Kidney capillary endothelial cell (primary cell): Measurements from ENCODE around the gene ADM2.
A peak's percentile ranks its signal among the peaks of the same experiment; 100 is the strongest.

Experiments
- DNase-seq: peaks from one replicate; pipeline ENCODE4 v3.0.0-alpha.2; 2018; ENCODE audit warnings: low spot score

Gene ADM2

GRCh38 chr22:50485221-50486131 is 4.1 kb downstream of the ADM2 start:
- no peak for DNase-seq

GRCh38 chr22:50486561-50487289 is 5.4 kb downstream of the ADM2 start, which contains the start of gene MIOX:
Gene MIOX, plus strand, starts transcription at chr22:50486859. Its CDS starts 39 bp downstream, at chr22:50486898.
- DNase-seq, result peak; percentile 21

GRCh38 chr22:50487290-50488005 is 6.1 kb downstream of the ADM2 start:
- DNase-seq, result no peak

GRCh38 chr22:50488006-50488677 is 6.8 kb downstream of the ADM2 start:
- no peak for DNase-seq

GRCh38 chr22:50488886-50489285 is 7.5 kb downstream of the ADM2 start:
- no peak for DNase-seq

GRCh38 chr22:50489363-50490243 is 8.3 kb downstream of the ADM2 start:
- DNase-seq, result no peak

- no peak for DNase-seq
These were observed 9.4 kb downstream of the ADM2 start for GRCh38 chr22:50490531-50491308.

GRCh38 chr22:50497093-50497492 is 15.8 kb downstream of the ADM2 start:
- no peak for DNase-seq

GRCh38 chr22:50498322-50498890 is 17.1 kb downstream of the ADM2 start:
- peak; percentile 58 for DNase-seq

- no peak for DNase-seq
These were observed 19.1 kb downstream of the ADM2 start for GRCh38 chr22:50500452-50500851.

- no peak for DNase-seq
These were observed 20.8 kb downstream of the ADM2 start for GRCh38 chr22:50502096-50502495.

GRCh38 chr22:50502628-50503474 is 21.5 kb downstream of the ADM2 start:
- DNase-seq, result no peak

- DNase-seq, result no peak
These were observed 22.3 kb downstream of the ADM2 start for GRCh38 chr22:50503475-50504145.

GRCh38 chr22:50504369-50505211 is 23.2 kb downstream of the ADM2 start:
- DNase-seq, result no peak

GRCh38 chr22:50505276-50505775 is 24.0 kb downstream of the ADM2 start:
- DNase-seq, result no peak

- DNase-seq, result no peak
These were observed 24.6 kb downstream of the ADM2 start for GRCh38 chr22:50505776-50506610.
